Activated CD4-positive, alpha-beta T cell treated with anti-CD3 and anti-CD28 coated beads for 36 hours (primary cell): Measurements from ENCODE around the gene SLC25A28. TPM values are rescaled to one million over a fixed set of nuclear protein-coding genes. Genes with fewer than 3 reads are reported as not detected.

Experiments used
- ATAC-seq: fragments of 200-7000 bp; cut with Tn5 transposase; one replicate; pipeline ENCODE4 v1.10.0; 2021; ENCODE audit warnings: mild to moderate bottlenecking, moderate library complexity
- CTCF ChIA-PET: fragments of 350-600 bp; sonication (Branson Sonifier 250); formaldehyde crosslinking; loops from one replicate; lab custom pipeline; 2021; ENCODE audit warnings: antibody characterized with exemption; lab: Charles Lee
- POLR2A ChIA-PET: fragments of 350-600 bp; sonication (Branson Sonifier 250); formaldehyde crosslinking; loops from one replicate; lab custom pipeline; 2021; ENCODE audit warnings: antibody characterized with exemption, inconsistent platforms; lab: Charles Lee
- DNase-seq: peaks from one replicate; pipeline ENCODE4 v3.0.0-alpha.2; 2020
- H3K27ac Mint-ChIP-seq: one replicate; pipeline ENCODE4 v1.8.0; 2021; ENCODE audit warnings: mixed read lengths
- H3K27me3 Mint-ChIP-seq: one replicate; pipeline ENCODE4 v1.8.0; 2021; ENCODE audit warnings: mixed read lengths
- H3K36me3 Mint-ChIP-seq: one replicate; pipeline ENCODE4 v1.8.0; 2021; ENCODE audit warnings: low read depth, mixed read lengths
- H3K4me1 Mint-ChIP-seq: one replicate; pipeline ENCODE4 v1.8.0; 2021; ENCODE audit warnings: mixed read lengths
- H3K4me3 Mint-ChIP-seq: one replicate; pipeline ENCODE4 v1.8.0; 2021; ENCODE audit warnings: mild to moderate bottlenecking, moderate library complexity, mixed read lengths
- H3K9me3 Mint-ChIP-seq: one replicate; pipeline ENCODE4 v1.8.0; 2021; ENCODE audit warnings: low read depth, mixed read lengths
- intact Hi-C, 2 experiments: fragments of 100-400 bp; cut with DNase I in 1 of 2; cut with micrococcal nuclease in 1 of 2; formaldehyde crosslinking; loops; one replicate each; pipeline versions ENCODE4 v1.14.2 to v1.15.1; 2022 to 2024; cut with DNase I, micrococcal nuclease
- total RNA-seq, 2 experiments: library from RNA; stranded (reverse); gene quantifications; one replicate each; pipeline ENCODE4 v1.2.3, GENCODE V29; 2021

Gene SLC25A28
- total RNA-seq, 2 experiments from 2014 or later, result 55.0 to 65.9 TPM

- POLR2A ChIA-PET, result no interaction called here
- Mint-ChIP-seq H3K4me1 (peaks cover 19% of the 10 kb centered on the region), H3K27me3 (peaks cover 19% of the 10 kb centered on the region)
Measured at GRCh38 chr10:99656199-99657064, 36.2 kb upstream of the SLC25A28 start.

GRCh38 chr10:99654390-99655175 is 34.3 kb upstream of the SLC25A28 start:
- ChIA-PET POLR2A (no interaction called here), CTCF (interaction anchor here (0.9 kb wide), 2 partner anchors 29 to 56 kb away, joined by 3 to 4 read pairs; no protein-coding TSS in a partner anchor)
- peaks cover 9% of the 10 kb centered on the region for H3K4me1 Mint-ChIP-seq
- no peak overlapping the region for H3K27ac Mint-ChIP-seq
- H3K9me3 Mint-ChIP-seq, result no peaks in the 10 kb centered on the region
- peaks cover 19% of the 10 kb centered on the region for H3K27me3 Mint-ChIP-seq
- intact Hi-C loops, result loop anchor here in 1 of 2 experiments (5.0 kb wide), 1 partner anchor 78 kb away; the partner anchor contains the start of genes COX15 and CUTC
- ATAC-seq, result no peak
- peaks cover 3% of the 10 kb centered on the region for H3K36me3 Mint-ChIP-seq
- no peak overlapping the region for H3K4me3 Mint-ChIP-seq
- no peak for DNase-seq

More at GRCh38 chr10:99656199-99657064, 36.2 kb upstream of the SLC25A28 start:
- H3K9me3 Mint-ChIP-seq, result no peaks in the 10 kb centered on the region
- H3K36me3 Mint-ChIP-seq, result peaks cover 3% of the 10 kb centered on the region
- DNase-seq (no peak), ATAC-seq (no peak)
- CTCF ChIA-PET, result no interaction called here
- no peak overlapping the region for H3K4me3 Mint-ChIP-seq
- H3K27ac Mint-ChIP-seq, result no peak overlapping the region
- intact Hi-C loops, result loop anchor here in 1 of 2 experiments (5.0 kb wide), 1 partner anchor 76 kb away; the partner anchor contains the start of genes COX15 and CUTC

- DNase-seq (no peak), ATAC-seq (no peak)
- CTCF ChIA-PET, result interaction anchor here (0.6 to 0.7 kb wide), 2 partner anchors 933 to 1388 kb away, joined by 3 read pairs; no protein-coding TSS in a partner anchor
- no peaks in the 10 kb centered on the region for H3K9me3 Mint-ChIP-seq
- no peak overlapping the region for H3K4me3 Mint-ChIP-seq
- intact Hi-C loops, result no loop called here
- peaks cover 3% of the 10 kb centered on the region for H3K36me3 Mint-ChIP-seq
- H3K27ac Mint-ChIP-seq, result no peak overlapping the region
- H3K27me3 Mint-ChIP-seq, result peaks cover 24% of the 10 kb centered on the region
- POLR2A ChIA-PET, result no interaction called here
- no peaks in the 10 kb centered on the region for H3K4me1 Mint-ChIP-seq
Measured at GRCh38 chr10:99652800-99653390, 32.7 kb upstream of the SLC25A28 start.

GRCh38 chr10:99648717-99649116 is 28.5 kb upstream of the SLC25A28 start:
- ChIA-PET CTCF (interaction anchor here (0.6 kb wide), 1 partner anchor 54 kb away, joined by 3 read pairs; no protein-coding TSS in a partner anchor), POLR2A (no interaction called here)
- DNase-seq, result no peak
- H3K27ac Mint-ChIP-seq, result no peak overlapping the region
- H3K4me3 Mint-ChIP-seq, result no peak overlapping the region
- H3K4me1 Mint-ChIP-seq, result no peaks in the 10 kb centered on the region
- no peak for ATAC-seq
- H3K36me3 Mint-ChIP-seq, result peaks cover 3% of the 10 kb centered on the region
- peaks cover 5% of the 10 kb centered on the region for H3K9me3 Mint-ChIP-seq
- peaks cover 30% of the 10 kb centered on the region for H3K27me3 Mint-ChIP-seq
- intact Hi-C loops, result no loop called here

- peaks cover 5% of the 10 kb centered on the region for H3K9me3 Mint-ChIP-seq
- H3K27me3 Mint-ChIP-seq, result peaks cover 27% of the 10 kb centered on the region
- no peak overlapping the region for H3K4me3 Mint-ChIP-seq
- intact Hi-C loops, result no loop called here
- DNase-seq, result no peak
- CTCF ChIA-PET, result no interaction called here
- POLR2A ChIA-PET, result interaction anchor here (0.6 kb wide), 1 partner anchor 242 kb away, joined by 6 read pairs; no protein-coding TSS in a partner anchor
- peaks cover 3% of the 10 kb centered on the region for H3K36me3 Mint-ChIP-seq
- no peak overlapping the region for H3K27ac Mint-ChIP-seq
- no peak for ATAC-seq
- no peaks in the 10 kb centered on the region for H3K4me1 Mint-ChIP-seq
Measured at GRCh38 chr10:99647601-99648151, 27.4 kb upstream of the SLC25A28 start.

GRCh38 chr10:99633832-99634231 is 13.6 kb upstream of the SLC25A28 start:
- ATAC-seq, result no peak
- H3K4me3 Mint-ChIP-seq, result no peak overlapping the region
- H3K27me3 Mint-ChIP-seq, result peaks cover 15% of the 10 kb centered on the region
- DNase-seq, result no peak
- CTCF ChIA-PET, result no interaction called here
- intact Hi-C loops, result no loop called here
- H3K4me1 Mint-ChIP-seq, result no peaks in the 10 kb centered on the region
- H3K27ac Mint-ChIP-seq, result no peak overlapping the region
- no peaks in the 10 kb centered on the region for H3K36me3 Mint-ChIP-seq
- H3K9me3 Mint-ChIP-seq, result no peaks in the 10 kb centered on the region
- POLR2A ChIA-PET, result no interaction called here

GRCh38 chr10:99631496-99631895 is 11.3 kb upstream of the SLC25A28 start:
- Mint-ChIP-seq H3K27me3 (peaks cover 15% of the 10 kb centered on the region), H3K9me3 (no peaks in the 10 kb centered on the region), H3K27ac (no peak overlapping the region), H3K4me3 (no peak overlapping the region), H3K4me1 (peaks cover 5% of the 10 kb centered on the region), H3K36me3 (no peaks in the 10 kb centered on the region)
- DNase-seq (no peak), ATAC-seq (no peak)
- intact Hi-C loops, result no loop called here
- CTCF ChIA-PET, result interaction anchor here (0.6 to 0.7 kb wide), 2 partner anchors 30 to 141 kb away, joined by 3 read pairs; no protein-coding TSS in a partner anchor
- POLR2A ChIA-PET, result no interaction called here

- Mint-ChIP-seq H3K27me3 (peaks cover 15% of the 10 kb centered on the region), H3K4me1 (peaks cover 5% of the 10 kb centered on the region), H3K36me3 (no peaks in the 10 kb centered on the region), H3K4me3 (no peak overlapping the region), H3K9me3 (no peaks in the 10 kb centered on the region), H3K27ac (no peak overlapping the region)
- no peak for ATAC-seq
- no peak for DNase-seq
- intact Hi-C loops, result no loop called here
- POLR2A ChIA-PET, result no interaction called here
- CTCF ChIA-PET, result interaction anchor here (0.6 to 0.7 kb wide), 2 partner anchors 31 to 140 kb away, joined by 3 read pairs; no protein-coding TSS in a partner anchor
Measured at GRCh38 chr10:99630991-99631390, 10.8 kb upstream of the SLC25A28 start.

- peaks cover 5% of the 10 kb centered on the region for H3K4me1 Mint-ChIP-seq
- H3K27ac Mint-ChIP-seq, result no peak overlapping the region
- POLR2A ChIA-PET, result no interaction called here
Measured at GRCh38 chr10:99630433-99630832, 10.2 kb upstream of the SLC25A28 start.

GRCh38 chr10:99629625-99629978 is 9.4 kb upstream of the SLC25A28 start:
- intact Hi-C loops, result loop anchor here in 1 of 2 experiments (10.0 kb wide), 2 partner anchors 1185 to 1985 kb away; partner anchors contain the start of genes HPS1 and PI4K2A

More at GRCh38 chr10:99630433-99630832, 10.2 kb upstream of the SLC25A28 start:
- intact Hi-C loops, result no loop called here
- ATAC-seq (no peak), DNase-seq (no peak)
- Mint-ChIP-seq H3K36me3 (no peaks in the 10 kb centered on the region), H3K4me3 (no peak overlapping the region), H3K27me3 (peaks cover 15% of the 10 kb centered on the region), H3K9me3 (no peaks in the 10 kb centered on the region)
- CTCF ChIA-PET, result interaction anchor here (1.0 kb wide), 1 partner anchor 396 kb away, joined by 3 read pairs; no protein-coding TSS in a partner anchor

More at GRCh38 chr10:99629625-99629978, 9.4 kb upstream of the SLC25A28 start:
- ChIA-PET CTCF (interaction anchor here (0.7 to 1.0 kb wide), 2 partner anchors 30 to 397 kb away, joined by 3 read pairs; no protein-coding TSS in a partner anchor), POLR2A (no interaction called here)
- Mint-ChIP-seq H3K27me3 (peaks cover 12% of the 10 kb centered on the region), H3K4me3 (no peak overlapping the region), H3K9me3 (no peaks in the 10 kb centered on the region), H3K4me1 (peaks cover 5% of the 10 kb centered on the region), H3K36me3 (no peaks in the 10 kb centered on the region), H3K27ac (no peak overlapping the region)
- ATAC-seq (no peak), DNase-seq (no peak)
